Measurements from ENCODE around the gene GORASP1.

- TF ChIP-seq, protein P1, sequence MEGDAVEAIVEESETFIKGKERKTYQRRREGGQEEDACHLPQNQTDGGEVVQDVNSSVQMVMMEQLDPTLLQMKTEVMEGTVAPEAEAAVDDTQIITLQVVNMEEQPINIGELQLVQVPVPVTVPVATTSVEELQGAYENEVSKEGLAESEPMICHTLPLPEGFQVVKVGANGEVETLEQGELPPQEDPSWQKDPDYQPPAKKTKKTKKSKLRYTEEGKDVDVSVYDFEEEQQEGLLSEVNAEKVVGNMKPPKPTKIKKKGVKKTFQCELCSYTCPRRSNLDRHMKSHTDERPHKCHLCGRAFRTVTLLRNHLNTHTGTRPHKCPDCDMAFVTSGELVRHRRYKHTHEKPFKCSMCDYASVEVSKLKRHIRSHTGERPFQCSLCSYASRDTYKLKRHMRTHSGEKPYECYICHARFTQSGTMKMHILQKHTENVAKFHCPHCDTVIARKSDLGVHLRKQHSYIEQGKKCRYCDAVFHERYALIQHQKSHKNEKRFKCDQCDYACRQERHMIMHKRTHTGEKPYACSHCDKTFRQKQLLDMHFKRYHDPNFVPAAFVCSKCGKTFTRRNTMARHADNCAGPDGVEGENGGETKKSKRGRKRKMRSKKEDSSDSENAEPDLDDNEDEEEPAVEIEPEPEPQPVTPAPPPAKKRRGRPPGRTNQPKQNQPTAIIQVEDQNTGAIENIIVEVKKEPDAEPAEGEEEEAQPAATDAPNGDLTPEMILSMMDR (IDR thresholded peaks at IDR 0.05), result no peak
- no peak for TF ChIP-seq POLR2A (IDR thresholded peaks at IDR 0.05)
These were observed 828 bp upstream of the GORASP1 start for GRCh38 chr3:39108200-39108710.

All from uterus (tissue), 2 donors.